Kidney (tissue), 14 donors: ENCODE results near the gene SBK3. TPM values are rescaled to one million over a fixed set of nuclear protein-coding genes. Genes with fewer than 3 reads are reported as not detected.

ENCODE experiments used
- DNase-seq, 5 donors: peaks; one replicate each; pipeline ENCODE4 v3.0.0-alpha.2; 2013 to 2020
- FAIRE-seq: peaks from 2 replicates; lab custom pipeline; 2012; peaks lifted over from hg19 to GRCh38; lab: Jason Lieb, UNC
- H3K27ac ChIP-seq, 2 donors: one replicate each; pipeline ENCODE4 v1.7.0; 2013; ENCODE audit warnings: low read depth in 2 of 2, low read length in 2 of 2, inconsistent platforms in 1 of 2
- H3K27me3 ChIP-seq: one replicate; pipeline ENCODE4 v1.7.1; 2013; ENCODE audit warnings: low read length, inconsistent platforms; ENCODE audit not compliant: control insufficient read depth, insufficient read depth
- H3K36me3 ChIP-seq, 3 donors: one replicate each; pipeline versions ENCODE4 v1.7.0 to v1.7.1; 2013; ENCODE audit warnings: low read length in 3 of 3, control low read depth in 1 of 3, inconsistent platforms in 1 of 3; ENCODE audit not compliant: insufficient read depth in 3 of 3, control insufficient read depth in 2 of 3
- H3K4me1 ChIP-seq, 3 donors: one replicate each; pipeline versions ENCODE4 v1.7.0 to v1.7.1; 2013; ENCODE audit warnings: low read length in 3 of 3, inconsistent platforms in 1 of 3, low read depth in 1 of 3; ENCODE audit not compliant: control insufficient read depth in 2 of 3, insufficient read depth in 2 of 3
- H3K4me3 ChIP-seq, 3 donors: one replicate each; pipeline versions ENCODE4 v1.7.0 to v1.8.1; 2013; ENCODE audit warnings: low read length in 3 of 3, control low read depth in 1 of 3, inconsistent platforms in 1 of 3
- H3K9ac ChIP-seq, 3 donors: one replicate each; pipeline versions ENCODE4 v1.7.0 to v1.7.1; 2013; ENCODE audit warnings: low read length in 3 of 3, control low read depth in 1 of 3, inconsistent platforms in 1 of 3
- H3K9me3 ChIP-seq, 3 donors: one replicate each; pipeline versions ENCODE4 v1.7.0 to v1.7.1; 2013; ENCODE audit warnings: low read length in 3 of 3, control low read depth in 1 of 3, inconsistent platforms in 1 of 3; ENCODE audit not compliant: control insufficient read depth in 2 of 3, insufficient read depth in 1 of 3
- intact Hi-C: fragments of 100-400 bp; cut with DNase I; formaldehyde crosslinking; loops from one replicate; pipeline ENCODE4 v1.11.1; 2022
- polyA plus RNA-seq: library from polyadenylated mRNA; stranded (reverse); fragments of 350-450 nt; fragmentation: Illumina TruSeq; extraction: RNeasy Lipid Tissue Mini Kit (QIAGEN cat#74804); gene quantifications from one replicate; pipeline ENCODE4 v1.2.3, GENCODE V29; 2014; ENCODE audit warnings: low read depth, low replicate concordance; ENCODE audit not compliant: insufficient read depth
- total RNA-seq: library from RNA; stranded (reverse); fragmentation: NEBNext Ultra II Directional; extraction: Animal tissue kit (Norgen Biotek cat#: 25700); gene quantifications from one replicate; pipeline ENCODE4 v1.2.1, GENCODE V29; 2021
- TF ChIP-seq, protein P1 (sequence below): IDR thresholded peaks from 3 replicates; pipeline ENCODE4 v1.5.1; 2012; ENCODE audit warnings: mild to moderate bottlenecking, moderate library complexity, borderline replicate concordance; ENCODE audit not compliant: insufficient read depth; ENCODE audit errors: extremely low read depth
- donor health status: control.
- donor health status: control.
- donor health status: control.
- donor health status: control.
- donor health status: control.
- donor health status: DM: yes; HTN: yes; CAD: no.
- donor health status: Normal renal cell carcinoma (clear cell type).

Gene SBK3
- total and polyA plus RNA-seq, 2 donors from 2014 or later = 0.66 TPM; not detected in 1

DNA sequence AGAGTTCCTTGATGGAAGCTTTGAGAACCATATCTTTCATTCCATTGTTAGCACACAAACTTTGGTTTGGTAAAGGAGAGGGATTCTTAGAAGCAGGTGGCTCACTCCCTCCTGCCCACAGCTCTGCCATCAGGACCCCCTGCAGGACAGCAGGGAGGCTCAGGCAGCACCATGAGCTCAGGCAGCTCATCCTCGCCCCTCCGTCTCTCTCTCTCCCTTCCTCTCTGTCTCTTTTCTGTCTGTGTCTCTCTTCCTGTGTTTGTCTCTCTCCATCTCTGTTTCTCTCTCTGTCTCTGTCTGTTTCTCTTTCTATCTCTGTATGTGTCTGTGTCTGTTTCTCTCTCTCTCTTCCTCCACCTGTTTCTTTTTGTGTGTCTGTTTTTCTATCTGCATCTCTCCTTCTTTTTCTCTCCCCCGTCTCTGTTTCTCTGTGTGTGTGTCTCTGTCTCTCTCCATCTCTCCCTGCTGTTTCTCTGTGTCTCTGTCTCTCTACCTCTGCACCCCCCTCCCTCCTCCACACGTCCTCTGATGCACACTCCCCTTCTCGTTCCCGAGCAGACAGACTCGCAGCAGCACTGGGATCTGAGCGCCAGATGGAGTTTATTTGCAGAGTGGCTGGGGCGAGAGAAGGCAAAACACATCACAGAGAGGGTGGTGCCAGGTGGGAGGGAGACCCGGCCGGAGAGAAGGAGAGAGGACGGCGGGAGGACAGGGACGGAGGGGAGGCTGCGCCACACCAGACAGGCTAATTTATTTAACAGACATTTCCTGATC is 17.1 kb downstream of the SBK3 start:
- TF ChIP-seq, protein P1, sequence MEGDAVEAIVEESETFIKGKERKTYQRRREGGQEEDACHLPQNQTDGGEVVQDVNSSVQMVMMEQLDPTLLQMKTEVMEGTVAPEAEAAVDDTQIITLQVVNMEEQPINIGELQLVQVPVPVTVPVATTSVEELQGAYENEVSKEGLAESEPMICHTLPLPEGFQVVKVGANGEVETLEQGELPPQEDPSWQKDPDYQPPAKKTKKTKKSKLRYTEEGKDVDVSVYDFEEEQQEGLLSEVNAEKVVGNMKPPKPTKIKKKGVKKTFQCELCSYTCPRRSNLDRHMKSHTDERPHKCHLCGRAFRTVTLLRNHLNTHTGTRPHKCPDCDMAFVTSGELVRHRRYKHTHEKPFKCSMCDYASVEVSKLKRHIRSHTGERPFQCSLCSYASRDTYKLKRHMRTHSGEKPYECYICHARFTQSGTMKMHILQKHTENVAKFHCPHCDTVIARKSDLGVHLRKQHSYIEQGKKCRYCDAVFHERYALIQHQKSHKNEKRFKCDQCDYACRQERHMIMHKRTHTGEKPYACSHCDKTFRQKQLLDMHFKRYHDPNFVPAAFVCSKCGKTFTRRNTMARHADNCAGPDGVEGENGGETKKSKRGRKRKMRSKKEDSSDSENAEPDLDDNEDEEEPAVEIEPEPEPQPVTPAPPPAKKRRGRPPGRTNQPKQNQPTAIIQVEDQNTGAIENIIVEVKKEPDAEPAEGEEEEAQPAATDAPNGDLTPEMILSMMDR = no peak
- H3K36me3 ChIP-seq = peaks cover 0 to 4% (median 0%) of the 10 kb centered on the region in 3 donors
- no peaks in the 10 kb centered on the region for H3K27me3 ChIP-seq
- H3K9me3 ChIP-seq = peaks cover 0 to 6% (median 0%) of the 10 kb centered on the region in 3 donors
- no peak overlapping the region for H3K4me3 ChIP-seq
- intact Hi-C loops = no loop called here
- peak in 1 of 5 donors; percentile 40 for DNase-seq
- no peak for FAIRE-seq
- H3K9ac ChIP-seq = no peak overlapping the region
- H3K4me1 ChIP-seq = peaks cover 0 to 8% (median 3%) of the 10 kb centered on the region in 3 donors
- H3K27ac ChIP-seq = no peak overlapping the region

DNA sequence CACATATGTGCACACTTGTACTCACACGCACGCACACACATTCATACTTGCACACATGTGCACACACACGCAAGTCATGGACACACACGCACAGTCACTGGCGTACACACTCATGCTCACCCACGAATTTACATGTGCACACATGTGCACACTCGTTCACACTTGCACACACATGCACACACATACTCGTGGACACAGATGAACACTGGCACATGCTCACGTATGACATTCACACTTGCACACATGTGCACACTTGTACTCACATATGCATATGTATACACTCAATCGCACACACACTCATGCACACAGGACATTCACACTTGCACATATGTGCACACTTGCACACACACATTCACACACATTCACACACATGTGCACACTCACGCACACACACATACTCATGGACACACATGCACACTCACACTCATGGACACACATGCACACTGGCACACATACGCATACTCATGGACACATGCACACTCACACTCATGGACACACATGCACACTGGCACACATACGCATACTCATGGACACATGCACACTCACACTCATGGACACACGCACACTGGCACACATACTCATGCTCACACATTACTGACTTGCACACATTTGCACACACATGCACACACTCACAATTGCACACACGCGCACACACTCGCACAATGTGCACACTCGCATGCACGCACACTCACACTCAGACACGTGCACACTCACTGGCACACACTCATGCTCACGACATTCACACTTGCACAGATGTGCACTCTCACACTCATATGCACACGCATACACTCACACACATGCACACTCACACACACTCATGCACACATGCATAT is 17.9 kb downstream of the SBK3 start:
- H3K27ac ChIP-seq = no peak overlapping the region
- H3K4me1 ChIP-seq = peaks cover 0 to 8% (median 3%) of the 10 kb centered on the region in 3 donors
- intact Hi-C loops = no loop called here
- no peak overlapping the region for H3K4me3 ChIP-seq
- no peak overlapping the region for H3K9ac ChIP-seq
- TF ChIP-seq, protein P1 = no peak
- FAIRE-seq (no peak), DNase-seq (no peak)
- peaks cover 0 to 4% (median 0%) of the 10 kb centered on the region in 3 donors for H3K36me3 ChIP-seq
- H3K9me3 ChIP-seq = peaks cover 0 to 6% (median 0%) of the 10 kb centered on the region in 3 donors
- no peaks in the 10 kb centered on the region for H3K27me3 ChIP-seq

DNA sequence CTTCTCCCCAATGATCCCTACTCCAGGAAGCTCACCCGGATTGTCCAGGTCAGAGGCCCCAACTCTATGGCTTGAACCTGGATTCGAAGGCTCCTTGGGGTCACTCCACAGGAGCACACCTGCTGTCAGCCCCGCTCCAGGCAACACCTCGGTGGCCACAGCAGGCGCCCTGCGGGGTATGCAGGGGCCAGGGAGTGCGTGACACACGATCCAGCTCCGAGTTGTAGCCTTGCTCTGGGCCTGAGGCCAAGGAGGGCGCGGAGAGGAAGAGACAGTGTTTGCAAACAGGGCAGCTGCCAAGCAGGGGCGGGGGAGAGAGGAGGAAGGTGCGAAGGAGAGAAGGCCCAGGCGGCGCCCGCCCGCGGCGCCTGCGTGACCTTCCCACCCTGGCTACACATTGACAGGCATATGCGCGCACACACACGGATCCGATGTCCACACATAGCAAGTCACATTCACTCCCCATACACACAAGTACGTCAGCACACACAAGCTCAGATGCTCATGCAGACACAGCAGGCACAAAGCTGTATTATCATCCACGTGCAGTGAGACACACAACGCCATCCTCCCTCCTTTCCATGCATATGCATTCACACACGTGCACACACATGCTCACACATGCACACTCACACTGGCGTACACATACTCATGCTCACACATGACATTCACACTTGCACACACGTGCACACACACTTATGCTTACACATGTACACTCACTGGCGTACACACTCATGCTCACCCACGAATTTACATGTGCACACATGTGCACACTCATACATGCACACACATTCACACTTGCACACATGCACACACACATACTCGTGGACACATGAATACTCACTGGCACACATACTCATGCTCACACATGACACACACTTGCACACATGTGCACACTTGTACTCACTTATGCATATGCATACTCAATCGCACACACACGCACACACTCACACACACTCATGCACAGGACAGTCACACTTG is 18.8 kb downstream of the SBK3 start:
- Histone ChIP-seq H3K4me1 (peaks cover 0 to 8% (median 3%) of the 10 kb centered on the region in 3 donors), H3K27ac (no peak overlapping the region), H3K27me3 (no peaks in the 10 kb centered on the region), H3K9ac (no peak overlapping the region), H3K9me3 (peaks cover 0 to 6% (median 0%) of the 10 kb centered on the region in 3 donors), H3K4me3 (peak overlapping the region in 1 of 3 donors; percentile 17), H3K36me3 (peaks cover 0 to 4% (median 0%) of the 10 kb centered on the region in 3 donors)
- no peak for FAIRE-seq
- DNase-seq = peak; percentile 82 to 86 (median 85)
- TF ChIP-seq, protein P1 = no peak
- intact Hi-C loops = no loop called here
